Measurements from ENCODE around the gene TSN. TPM values are rescaled to one million over a fixed set of nuclear protein-coding genes. Genes with fewer than 3 reads are reported as not detected.

TSN gene
- total RNA-seq, 1 donor = 56.8 TPM

DNA sequence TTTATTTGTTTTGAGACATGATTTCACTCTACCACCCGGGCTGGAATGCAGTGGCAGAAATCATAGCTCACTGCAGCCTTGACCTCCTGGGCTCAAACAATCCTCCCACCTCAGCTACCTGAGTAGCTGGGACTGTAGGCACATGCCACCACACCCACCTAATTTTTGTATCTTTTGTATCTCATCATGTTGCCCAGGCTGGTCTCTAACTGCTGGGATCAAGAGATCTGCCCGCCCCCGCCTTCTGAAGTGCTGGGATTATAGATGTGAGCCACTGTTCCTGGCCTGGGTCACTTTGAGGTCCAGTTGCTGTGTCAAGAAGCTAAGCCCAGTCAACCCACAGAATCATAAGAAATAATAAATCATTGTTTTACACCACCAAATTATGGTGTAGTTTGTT lies 38.4 kb downstream of the TSN start:
- TF ChIP-seq, protein P1, sequence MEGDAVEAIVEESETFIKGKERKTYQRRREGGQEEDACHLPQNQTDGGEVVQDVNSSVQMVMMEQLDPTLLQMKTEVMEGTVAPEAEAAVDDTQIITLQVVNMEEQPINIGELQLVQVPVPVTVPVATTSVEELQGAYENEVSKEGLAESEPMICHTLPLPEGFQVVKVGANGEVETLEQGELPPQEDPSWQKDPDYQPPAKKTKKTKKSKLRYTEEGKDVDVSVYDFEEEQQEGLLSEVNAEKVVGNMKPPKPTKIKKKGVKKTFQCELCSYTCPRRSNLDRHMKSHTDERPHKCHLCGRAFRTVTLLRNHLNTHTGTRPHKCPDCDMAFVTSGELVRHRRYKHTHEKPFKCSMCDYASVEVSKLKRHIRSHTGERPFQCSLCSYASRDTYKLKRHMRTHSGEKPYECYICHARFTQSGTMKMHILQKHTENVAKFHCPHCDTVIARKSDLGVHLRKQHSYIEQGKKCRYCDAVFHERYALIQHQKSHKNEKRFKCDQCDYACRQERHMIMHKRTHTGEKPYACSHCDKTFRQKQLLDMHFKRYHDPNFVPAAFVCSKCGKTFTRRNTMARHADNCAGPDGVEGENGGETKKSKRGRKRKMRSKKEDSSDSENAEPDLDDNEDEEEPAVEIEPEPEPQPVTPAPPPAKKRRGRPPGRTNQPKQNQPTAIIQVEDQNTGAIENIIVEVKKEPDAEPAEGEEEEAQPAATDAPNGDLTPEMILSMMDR (IDR thresholded peaks at IDR 0.05; ENCODE audit: insufficient read depth, low read length) = no peak
- no peak for DNase-seq (ENCODE audit: low read depth)
- H3K4me3 ChIP-seq (ENCODE audit: low read depth, low read length) = no peak overlapping the region

DNA sequence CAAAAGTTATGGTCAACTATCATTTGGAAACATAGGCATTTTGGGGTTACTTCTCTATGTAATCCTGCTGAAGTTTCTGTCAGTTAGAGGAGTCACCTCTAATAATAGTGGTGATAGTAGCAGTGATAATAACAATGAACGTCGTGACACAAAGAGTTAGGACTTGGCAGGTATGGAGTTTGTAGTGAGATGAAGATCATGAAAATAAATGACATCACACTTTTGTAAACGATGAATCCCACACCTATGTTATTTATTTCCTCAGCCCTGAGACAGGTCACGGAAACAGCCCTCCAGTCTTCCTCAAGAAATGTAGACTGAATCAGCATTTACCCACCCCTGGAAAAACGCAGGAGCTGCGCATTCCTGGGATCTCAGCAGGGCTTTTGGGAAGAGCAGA lies 38.8 kb downstream of the TSN start:
- TF ChIP-seq, protein P1 (IDR thresholded peaks at IDR 0.05; ENCODE audit: insufficient read depth, low read length) = no peak
- no peak overlapping the region for H3K4me3 ChIP-seq (ENCODE audit: low read depth, low read length)
- no peak for DNase-seq (ENCODE audit: low read depth)

DNA sequence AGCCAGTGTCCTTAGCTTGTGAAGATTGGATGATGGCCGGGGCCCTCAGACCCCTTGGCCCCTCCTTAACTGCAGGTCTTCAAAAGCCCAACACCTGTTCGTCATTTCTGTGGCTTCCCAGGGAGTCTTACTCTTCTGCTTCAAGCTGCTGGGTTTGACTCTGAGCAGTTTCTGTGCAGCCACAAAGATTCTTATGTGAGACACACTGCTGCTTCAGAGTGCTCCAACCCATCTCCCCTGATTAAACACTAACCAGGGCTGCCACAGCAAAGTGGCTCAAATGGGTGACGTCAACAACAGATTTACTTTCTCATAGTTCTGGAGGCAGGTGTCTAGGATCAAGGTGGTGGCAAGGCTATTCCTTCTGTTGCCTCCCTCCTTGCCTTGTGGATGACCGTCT lies 40.8 kb downstream of the TSN start:
- DNase-seq (ENCODE audit: low read depth) = no peak
- TF ChIP-seq, protein P1 (IDR thresholded peaks at IDR 0.05; ENCODE audit: insufficient read depth, low read length) = no peak

DNA sequence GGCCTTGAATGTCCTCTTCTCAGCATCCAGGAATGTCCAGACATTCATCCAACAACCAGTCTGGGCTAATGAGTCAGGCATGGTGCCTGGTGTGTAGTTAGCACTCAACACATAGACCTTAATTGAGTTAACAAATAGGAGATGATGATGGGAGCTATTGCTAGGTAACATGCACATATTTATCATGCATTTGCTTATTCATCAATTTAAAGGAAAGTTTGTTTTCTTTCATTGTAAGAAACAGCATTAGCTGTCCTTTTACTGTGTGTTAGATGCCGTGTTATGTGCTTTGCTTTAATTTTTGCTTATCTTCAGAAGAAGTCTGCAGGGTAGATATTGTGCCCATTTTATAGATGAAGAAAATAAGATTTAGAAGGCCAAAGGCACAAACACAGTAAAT lies 43.2 kb downstream of the TSN start:
- no peak overlapping the region for H3K4me3 ChIP-seq (ENCODE audit: low read depth, low read length)
- no peak for DNase-seq (ENCODE audit: low read depth)
- TF ChIP-seq, protein P1 (IDR thresholded peaks at IDR 0.05; ENCODE audit: insufficient read depth, low read length) = no peak

More for the DNA sequence above, 40.8 kb downstream of the TSN start:
- no peak overlapping the region for H3K4me3 ChIP-seq (ENCODE audit: low read depth, low read length)

DNA sequence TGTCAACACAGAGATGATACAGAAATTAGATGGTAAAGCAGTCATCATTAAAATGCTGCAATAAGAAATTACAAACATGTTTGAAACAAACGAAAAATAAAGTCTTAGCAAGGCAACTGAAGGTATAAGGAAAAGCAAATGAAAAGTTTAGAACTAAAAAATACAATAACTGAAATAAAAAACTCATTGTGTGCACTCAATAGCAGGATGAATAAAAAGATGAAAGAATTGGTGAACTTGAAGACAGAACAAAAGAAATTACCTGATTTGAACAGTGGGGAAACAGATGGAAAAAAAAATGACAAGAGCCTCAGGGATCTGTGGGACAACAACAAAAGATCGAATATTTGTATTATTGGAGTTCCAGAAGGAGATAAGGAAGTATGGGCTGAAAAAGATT lies 46.5 kb downstream of the TSN start:
- TF ChIP-seq, protein P1 (IDR thresholded peaks at IDR 0.05; ENCODE audit: insufficient read depth, low read length) = no peak
- no peak for DNase-seq (ENCODE audit: low read depth)
- no peak overlapping the region for H3K4me3 ChIP-seq (ENCODE audit: low read depth, low read length)

DNA sequence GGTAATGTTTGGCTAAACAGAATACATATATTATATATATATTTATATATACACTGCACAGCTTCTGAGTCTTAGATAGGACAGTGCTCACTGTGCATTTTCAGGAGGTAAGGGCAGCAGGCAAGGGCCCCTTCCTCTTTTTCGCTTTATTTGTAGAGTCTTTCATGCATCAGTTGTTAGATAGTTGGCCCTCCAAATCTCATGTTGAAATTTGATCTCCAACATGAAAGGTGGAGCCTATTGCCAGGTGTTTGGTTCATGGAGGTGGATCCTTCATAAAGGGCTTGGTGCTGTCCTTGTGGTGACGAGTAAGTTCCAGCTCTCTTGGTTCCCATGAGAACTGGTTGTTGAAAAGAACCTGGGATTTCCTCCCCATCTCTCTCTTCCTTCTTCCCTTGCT lies 48.1 kb downstream of the TSN start:
- TF ChIP-seq, protein P1 (IDR thresholded peaks at IDR 0.05; ENCODE audit: insufficient read depth, low read length) = no peak
- DNase-seq (ENCODE audit: low read depth) = no peak
- H3K4me3 ChIP-seq (ENCODE audit: low read depth, low read length) = no peak overlapping the region

DNA sequence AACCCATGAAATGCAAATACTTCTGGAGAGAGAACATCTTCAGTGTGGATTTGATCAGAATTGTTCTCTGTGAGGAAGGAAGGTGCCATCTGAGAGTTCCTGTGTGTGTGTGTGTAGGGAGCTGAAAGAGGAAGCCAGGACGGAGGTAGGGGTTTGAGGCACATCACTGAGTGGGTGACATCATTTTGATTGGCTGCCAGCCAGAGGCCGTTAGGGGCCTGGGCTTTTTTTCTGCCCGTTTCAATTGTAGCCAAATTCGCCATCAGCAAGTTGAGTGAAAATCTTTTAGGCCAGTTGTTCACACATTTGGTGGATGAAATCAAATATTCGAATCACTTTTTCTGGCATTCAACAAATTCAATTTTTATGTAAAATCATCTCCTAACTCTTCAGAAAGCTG lies 48.9 kb downstream of the TSN start:
- H3K4me3 ChIP-seq (ENCODE audit: low read depth, low read length) = no peak overlapping the region

More for the DNA sequence above, 48.9 kb downstream of the TSN start:
- no peak for DNase-seq (ENCODE audit: low read depth)
- TF ChIP-seq, protein P1 (IDR thresholded peaks at IDR 0.05; ENCODE audit: insufficient read depth, low read length) = no peak
